Neural crest cell (in vitro differentiated cells): ENCODE measurements around the gene ZNF180. TPM values are rescaled to one million over a fixed set of nuclear protein-coding genes. Genes with fewer than 3 reads are reported as not detected.

Experiments used
- DNase-seq: peaks from one replicate; pipeline ENCODE4 v3.0.0; 2021; ENCODE audit warnings: low read depth, mixed read lengths, low spot score
- H3K27ac Mint-ChIP-seq: one replicate; pipeline ENCODE4 v1.8.0; 2021; ENCODE audit warnings: mild to moderate bottlenecking, mixed read lengths; ENCODE audit not compliant: unreplicated experiment
- H3K27me3 Mint-ChIP-seq: 2 replicates; pipeline ENCODE4 v1.8.0; 2021; ENCODE audit warnings: low read depth, mild to moderate bottlenecking, mixed read lengths
- H3K36me3 Mint-ChIP-seq: 2 replicates; pipeline ENCODE4 v1.8.0; 2021; ENCODE audit warnings: low read depth, mild to moderate bottlenecking, mixed read lengths
- H3K4me1 Mint-ChIP-seq: 2 replicates; pipeline ENCODE4 v1.8.0; 2021; ENCODE audit warnings: mixed read lengths
- H3K4me3 Mint-ChIP-seq: one replicate; pipeline ENCODE4 v1.8.0; 2021; ENCODE audit warnings: mild to moderate bottlenecking, mixed read lengths
- H3K9me3 Mint-ChIP-seq: 2 replicates; pipeline ENCODE4 v1.8.0; 2021; ENCODE audit warnings: mixed read lengths
- CTCF ChIP-seq: fragments of 200-600 bp; sonication (generic); conservative IDR thresholded peaks from 2 replicates; pipeline ENCODE4 v1.5.0; 2021; ENCODE audit warnings: antibody characterized with exemption, mild to moderate bottlenecking
- total RNA-seq: library from RNA; stranded (reverse); gene quantifications from 2 replicates; pipeline ENCODE4 v1.2.1, GENCODE V29; 2021

ZNF180 gene
- total RNA-seq, 1 donor from 2014 or later = 16.2 TPM

GRCh38 chr19:44529536-44529935, 29.2 kb upstream of the ZNF180 start, which contains the start of gene CEACAM20:
Gene CEACAM20 (minus strand): TSS chr19:44529675. CDS start chr19:44529509, 166 bp downstream.
- no peaks in the 10 kb centered on the region for H3K4me1 Mint-ChIP-seq
- no peak for DNase-seq
- no peak within 1 kb of the TSS for H3K4me3 Mint-ChIP-seq
- peaks cover 70% of the 10 kb centered on the region for H3K27me3 Mint-ChIP-seq
- H3K9me3 Mint-ChIP-seq = no peaks in the 10 kb centered on the region
- TF ChIP-seq CTCF = no peak
- no peak within 1 kb of the TSS for H3K27ac Mint-ChIP-seq
- no peaks in the 10 kb centered on the region for H3K36me3 Mint-ChIP-seq

- no peaks in the 10 kb centered on the region for H3K4me1 Mint-ChIP-seq
These were observed 27.2 kb upstream of the ZNF180 start for GRCh38 chr19:44527554-44527953.

GRCh38 chr19:44525721-44526430, 25.6 kb upstream of the ZNF180 start:
- Mint-ChIP-seq H3K27ac (no peak overlapping the region), H3K4me1 (no peaks in the 10 kb centered on the region), H3K27me3 (peaks cover 54% of the 10 kb centered on the region), H3K36me3 (no peaks in the 10 kb centered on the region), H3K9me3 (no peaks in the 10 kb centered on the region), H3K4me3 (no peak overlapping the region)
- no peak for DNase-seq
- TF ChIP-seq CTCF = no peak

More at GRCh38 chr19:44527554-44527953, 27.2 kb upstream of the ZNF180 start:
- DNase-seq = no peak
- H3K27me3 Mint-ChIP-seq = peaks cover 68% of the 10 kb centered on the region
- H3K9me3 Mint-ChIP-seq = no peaks in the 10 kb centered on the region
- H3K36me3 Mint-ChIP-seq = no peaks in the 10 kb centered on the region
- H3K4me3 Mint-ChIP-seq = no peak overlapping the region
- TF ChIP-seq CTCF = no peak
- no peak overlapping the region for H3K27ac Mint-ChIP-seq

- Mint-ChIP-seq H3K27ac (no peak overlapping the region), H3K27me3 (peaks cover 17% of the 10 kb centered on the region), H3K36me3 (no peaks in the 10 kb centered on the region), H3K4me3 (no peak overlapping the region), H3K4me1 (no peaks in the 10 kb centered on the region), H3K9me3 (no peaks in the 10 kb centered on the region)
- TF ChIP-seq CTCF = no peak
- no peak for DNase-seq
These were observed 21.0 kb upstream of the ZNF180 start for GRCh38 chr19:44521370-44521769.

- no peak for TF ChIP-seq CTCF
- no peaks in the 10 kb centered on the region for H3K4me1 Mint-ChIP-seq
- peaks cover 20% of the 10 kb centered on the region for H3K27me3 Mint-ChIP-seq
- no peak overlapping the region for H3K27ac Mint-ChIP-seq
- no peak overlapping the region for H3K4me3 Mint-ChIP-seq
- DNase-seq = no peak
- H3K9me3 Mint-ChIP-seq = no peaks in the 10 kb centered on the region
- no peaks in the 10 kb centered on the region for H3K36me3 Mint-ChIP-seq
These were observed 16.8 kb upstream of the ZNF180 start for GRCh38 chr19:44517146-44517545.
